GM18498 (cell line): ENCODE results near the gene MRPS18B.
"Not testable (repeated sequence)": the region's sequence is repeated elsewhere in the genome, so short reads cannot be mapped to it uniquely, and the experiment has no call there.

Source experiments
- ATAC-seq: cut with Tn5 transposase; IDR thresholded peaks from one replicate; pipeline ENCODE4 v1.9.1; 2021; ENCODE audit warnings: mild to moderate bottlenecking, moderate library complexity; ENCODE audit not compliant: unreplicated experiment

MRPS18B gene

GRCh38 chr6:30635834-30636233, 18.2 kb downstream of the MRPS18B start:
- no peak for ATAC-seq

- ATAC-seq, result no peak
These were observed 22.8 kb downstream of the MRPS18B start for GRCh38 chr6:30640481-30640880.

- no peak for ATAC-seq
These were observed 23.4 kb downstream of the MRPS18B start for GRCh38 chr6:30641048-30641447.

GRCh38 chr6:30643656-30644055, 26.0 kb downstream of the MRPS18B start:
- no peak for ATAC-seq

DNA sequence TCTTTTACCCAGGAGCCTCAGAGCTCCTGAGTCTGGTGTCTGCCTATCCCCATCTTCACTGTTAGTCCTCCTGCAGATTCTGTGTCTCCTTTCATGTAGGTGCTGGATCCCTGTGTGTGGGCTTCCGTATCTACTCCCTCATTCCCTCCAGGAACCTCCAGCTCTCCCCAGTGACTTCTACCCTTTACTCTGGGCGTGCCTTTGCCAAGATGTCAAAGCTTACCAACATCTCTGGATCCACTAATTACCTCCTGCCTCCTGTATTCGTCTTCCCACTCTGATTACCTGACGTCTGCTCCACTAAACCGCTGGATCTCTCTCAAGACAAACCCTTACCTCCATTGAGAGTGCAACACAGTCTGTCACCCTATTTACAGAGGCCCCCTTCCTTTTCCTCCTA, 27.1 kb downstream of the MRPS18B start:
- ATAC-seq, result no peak

DNA sequence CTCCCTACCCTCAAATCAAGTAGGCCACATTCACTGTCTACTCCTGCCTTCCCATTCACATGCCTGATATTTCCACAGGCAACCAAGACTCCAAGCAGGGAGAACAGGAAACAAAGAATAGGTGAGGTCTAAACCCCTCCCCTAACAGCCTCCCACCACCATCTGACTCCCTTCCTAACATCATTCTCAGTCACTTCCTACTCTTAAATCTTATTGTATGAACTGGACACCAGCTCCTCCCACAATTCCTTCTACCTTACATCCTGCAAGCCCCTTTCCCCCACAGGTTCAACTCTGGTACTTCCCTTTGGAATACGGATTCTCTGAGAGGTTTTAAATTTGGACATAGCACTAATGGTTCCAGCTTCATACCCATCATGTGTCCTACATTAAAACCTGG, 28.3 kb downstream of the MRPS18B start:
- ATAC-seq, result no peak

- ATAC-seq, result peak; percentile 59
These were observed 29.0 kb downstream of the MRPS18B start, which contains the start of gene C6orf136 for GRCh38 chr6:30646450-30647241. Gene C6orf136 (plus strand): TSS chr6:30647133. CDS start chr6:30647232, 99 bp downstream.

GRCh38 chr6:30647242-30648116, 29.8 kb downstream of the MRPS18B start:
- ATAC-seq, result peak; percentile 73

DNA sequence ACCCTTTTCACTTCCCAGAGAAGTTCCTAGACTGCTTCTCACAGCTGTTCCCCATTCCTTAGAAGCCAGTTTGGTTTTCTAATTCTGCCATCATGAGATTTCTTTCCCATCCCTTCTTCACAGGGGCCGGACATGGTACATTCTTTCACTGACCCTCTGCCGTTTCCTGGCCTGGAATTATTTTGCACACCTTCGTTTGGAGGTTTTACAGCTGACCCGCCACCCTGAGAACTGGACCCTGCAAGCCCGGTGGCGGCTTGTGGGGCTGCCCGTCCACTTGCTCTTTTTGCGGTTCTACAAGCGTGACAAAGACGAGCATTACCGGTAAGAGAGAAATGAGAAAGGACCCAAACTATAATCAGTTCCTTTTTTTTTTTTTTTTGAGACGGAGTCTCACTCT, 33.5 kb downstream of the MRPS18B start:
- no peak for ATAC-seq

DNA sequence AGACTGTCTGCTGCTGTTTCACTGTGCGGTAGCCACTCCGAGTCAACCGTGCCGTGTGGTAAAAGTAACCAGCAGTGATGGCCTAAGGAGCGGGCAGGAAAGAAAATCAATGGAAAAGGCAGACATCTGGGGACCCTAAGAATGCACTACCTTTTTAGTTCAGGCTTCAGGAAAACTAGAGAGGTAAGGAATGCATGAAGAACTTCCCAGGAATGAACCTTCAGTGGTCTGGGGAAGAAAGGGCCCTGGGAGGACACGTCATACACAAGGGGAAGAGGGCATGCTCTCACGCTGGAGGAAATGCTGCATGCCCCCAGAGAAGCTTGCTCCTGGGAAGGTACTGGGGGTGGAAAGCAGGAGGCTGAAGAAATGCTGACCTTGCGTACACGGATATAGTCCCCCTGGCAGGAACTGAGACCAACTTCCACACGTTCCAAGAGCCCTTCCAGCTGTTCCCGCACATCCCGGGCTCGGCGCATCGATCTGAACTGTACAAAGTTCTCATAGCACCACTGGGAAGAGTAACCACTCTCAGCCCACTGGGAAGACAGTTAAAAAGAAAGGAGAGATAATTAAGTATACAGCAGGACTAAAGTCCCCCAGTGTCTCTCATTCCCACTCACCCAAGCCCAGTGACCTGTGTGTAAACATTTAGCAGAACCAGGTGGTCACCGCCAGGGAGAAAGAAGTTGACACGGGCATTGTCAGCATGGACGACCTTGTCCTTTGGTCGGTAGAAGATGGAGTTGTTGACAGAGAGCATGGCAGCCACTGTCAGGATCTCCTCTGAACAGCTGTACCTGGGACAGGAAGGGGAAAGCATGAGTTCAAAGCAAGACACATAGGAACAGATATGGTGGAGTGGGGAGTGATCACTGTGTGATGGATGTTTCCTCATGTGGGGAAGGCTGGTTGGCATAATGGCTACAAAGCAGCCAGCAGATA, 37.4 kb downstream of the MRPS18B start:
- ATAC-seq, result no peak

GRCh38 chr6:30655743-30656094, 38.1 kb downstream of the MRPS18B start:
- no peak for ATAC-seq

DNA sequence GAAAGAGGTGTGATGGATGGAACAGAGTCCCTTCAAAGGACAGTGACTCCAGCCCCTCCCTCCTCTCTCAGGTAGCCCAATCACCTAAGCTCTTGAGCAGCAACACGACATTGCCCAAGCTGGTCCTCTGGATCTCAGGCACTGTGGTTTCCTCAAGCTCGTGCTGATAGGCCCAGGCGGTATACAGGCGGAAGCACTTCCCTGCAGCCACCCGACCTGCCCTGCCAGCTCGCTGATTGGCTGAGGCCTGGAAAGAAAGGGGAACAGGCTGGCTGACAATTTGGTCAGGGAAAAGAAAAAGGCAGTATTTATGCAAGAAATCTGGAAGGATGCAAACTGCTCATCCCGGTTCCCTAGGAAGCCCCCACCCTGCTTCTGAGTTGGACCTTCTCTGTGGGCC, 38.9 kb downstream of the MRPS18B start:
- no peak for ATAC-seq

GRCh38 chr6:30657454-30657853, 39.8 kb downstream of the MRPS18B start:
- no peak for ATAC-seq

- not testable (repeated sequence) for ATAC-seq
These were observed 40.3 kb downstream of the MRPS18B start for GRCh38 chr6:30657922-30658321.

DNA sequence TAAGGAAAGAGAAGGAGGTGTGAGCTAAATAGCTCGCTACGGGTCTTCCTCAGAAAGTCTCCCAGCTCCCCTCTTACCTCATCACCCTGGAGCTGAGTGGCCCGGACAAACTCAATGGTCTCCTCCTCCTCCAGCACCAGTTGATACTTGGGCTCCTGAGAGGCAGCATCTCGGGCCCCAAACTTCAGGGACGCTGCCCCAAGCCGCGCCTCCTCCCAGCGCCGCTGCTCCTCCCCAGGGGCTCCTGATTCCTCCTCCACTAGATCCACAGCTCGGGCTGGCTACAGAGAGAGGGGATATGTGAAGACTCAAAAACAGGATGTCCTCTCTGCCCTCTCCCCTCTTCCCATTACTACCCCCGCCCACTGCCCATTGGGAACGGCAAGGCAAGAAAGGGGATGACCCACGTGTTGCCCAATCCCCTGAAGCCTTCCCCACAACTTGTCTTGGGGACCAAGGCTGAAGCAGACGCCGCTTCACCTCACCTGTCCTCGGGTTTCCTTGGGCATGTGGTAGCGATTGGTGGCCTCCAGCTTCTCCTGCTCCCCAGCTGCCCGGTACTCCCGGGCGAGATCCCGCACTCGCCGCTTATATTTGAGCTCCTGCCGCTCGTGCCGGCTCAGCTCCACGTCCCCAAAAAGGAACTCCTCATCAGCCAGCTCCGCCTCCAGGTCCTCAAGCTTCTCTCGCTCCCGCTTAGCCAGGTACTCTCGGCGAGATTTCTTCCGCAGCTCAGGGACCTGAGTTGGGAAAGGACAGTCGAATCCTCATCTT, 47.5 kb downstream of the MRPS18B start:
- ATAC-seq, result no peak

- ATAC-seq, result not testable (repeated sequence)
These were observed 48.7 kb downstream of the MRPS18B start for GRCh38 chr6:30666300-30666699.

DNA sequence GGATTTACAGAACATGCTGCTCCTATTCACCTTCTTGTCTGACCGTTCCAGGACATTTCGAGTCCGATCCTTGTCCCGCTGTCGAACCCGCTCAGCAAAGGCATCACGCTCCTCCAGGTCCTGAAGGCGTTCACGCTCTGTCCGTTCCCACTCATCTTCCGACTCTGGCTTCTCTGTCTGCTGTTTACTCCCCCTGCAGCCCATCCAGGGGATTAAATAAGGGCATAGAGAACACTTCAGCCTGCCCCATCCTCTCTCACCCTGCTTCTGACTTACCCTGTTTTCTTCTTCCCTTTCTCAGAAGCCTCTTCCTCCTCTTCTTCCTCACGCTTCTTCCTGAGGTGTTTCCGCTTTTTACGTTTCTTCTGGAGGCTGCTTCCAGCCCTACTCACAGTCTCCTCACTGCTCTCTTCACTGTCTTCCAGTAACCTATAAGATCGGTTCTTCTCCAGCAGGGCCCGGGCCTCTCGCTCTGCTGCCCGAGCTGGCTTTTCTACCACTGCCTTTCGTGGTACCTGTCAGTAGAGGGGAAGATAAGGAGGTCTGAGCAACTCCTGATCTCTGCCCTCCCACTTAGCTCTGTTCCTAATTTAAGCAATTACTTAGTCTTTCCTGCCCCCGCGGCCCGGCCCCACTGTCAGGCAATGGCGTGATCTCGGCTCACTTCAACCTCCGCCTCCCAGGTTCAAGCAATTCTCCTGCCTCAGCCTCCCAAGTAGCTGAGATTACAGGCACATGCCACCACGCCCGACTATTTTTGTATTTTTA, 53.3 kb downstream of the MRPS18B start:
- ATAC-seq, result no peak

DNA sequence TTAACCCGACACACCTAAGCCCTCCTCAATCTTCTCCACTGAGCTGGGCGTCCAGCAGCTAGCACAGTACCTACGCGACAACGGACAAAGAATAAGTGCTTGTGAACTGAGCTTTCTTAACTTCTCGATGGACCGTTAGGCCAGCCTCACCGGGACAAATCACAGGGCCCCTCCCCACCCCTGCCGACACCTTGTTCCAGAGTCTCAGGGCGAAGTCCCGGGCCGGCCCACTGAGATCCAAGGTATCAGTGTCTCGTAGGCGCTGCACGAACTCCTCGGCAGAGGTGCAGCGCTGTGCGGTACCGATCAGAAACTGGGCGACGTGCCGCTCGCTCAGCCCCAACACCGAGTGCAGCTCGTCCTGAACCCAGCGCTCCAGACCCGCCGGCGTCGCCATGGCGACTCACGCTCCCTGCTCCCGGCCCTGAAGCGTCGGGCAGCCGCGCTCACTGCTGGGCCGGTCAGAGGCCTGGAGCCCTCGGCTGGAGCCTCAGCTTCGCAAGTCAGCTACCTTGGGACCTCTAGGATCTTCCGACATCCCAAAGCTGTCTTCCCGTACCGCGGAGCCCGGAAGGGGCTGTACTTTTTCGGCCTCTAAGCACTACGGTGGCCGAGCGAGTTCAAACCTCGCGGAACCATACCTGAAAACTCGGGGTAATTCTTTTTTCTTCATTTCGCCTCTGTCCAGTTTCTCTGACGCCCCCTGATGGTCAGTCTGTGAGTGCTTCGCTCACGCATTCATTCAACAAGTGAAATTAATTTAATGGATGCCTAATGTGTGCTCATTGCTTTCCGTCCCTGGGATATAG, 55.0 kb downstream of the MRPS18B start, which contains the start of gene DHX16:
DHX16 (minus strand) TSS at position 562 of the 809 bp plus-strand sequence; CDS start at position 397, 165 bp downstream.
- ATAC-seq, result peak; percentile 73
